Body of pancreas (tissue), 4 donors: ENCODE results near the gene ARHGEF4.

Experiments
- CTCF ChIP-seq, 7 experiments: fragments of 450-650 bp in 4 of 7; fragments of 200-600 bp in 3 of 7; sonication (generic) in 3 of 7; IDR thresholded peaks; one replicate each; pipeline ENCODE4 v1.5.1; 2016 to 2019; ENCODE audit warnings: antibody characterized with exemption in 7 of 7
- POLR2A ChIP-seq, 3 donors: fragments of 450-650 bp; IDR thresholded peaks; one replicate each; pipeline ENCODE4 v1.6.1; 2016; ENCODE audit warnings: antibody characterized with exemption in 3 of 3, mild to moderate bottlenecking in 2 of 3

- TF ChIP-seq CTCF (IDR thresholded peaks at IDR 0.05) (no peak), POLR2A (IDR thresholded peaks at IDR 0.05) (no peak)
These were observed 145.0 kb downstream of the ARHGEF4 start for GRCh38 chr2:130981667-130982066.
